ENCODE measurements around the gene ING3. TPM values are rescaled to one million over a fixed set of nuclear protein-coding genes. Genes with fewer than 3 reads are reported as not detected.
A peak's percentile ranks its signal among the peaks of the same experiment; 100 is the strongest.

The ING3 gene
- total and polyA plus RNA-seq, 9 of the 15 experiments (the other 6 are each of a cell fraction or from before 2014, with no cell fraction given), result 22.8 to 233 (median 50.4) TPM

GRCh38 chr7:120994512-120995410 is 44.2 kb downstream of the ING3 start:
- no peak for FAIRE-seq
- no TSS peak for BruUV-seq (replicated peaks)
- POLR2A ChIA-PET, result interaction anchor here (0.6 to 2.4 kb wide), 6 partner anchors 15 to 87 kb away, joined by 3 to 12 read pairs (median 4); no protein-coding TSS in a partner anchor
- TF ChIP-seq NBN (IDR thresholded peaks at IDR 0.05; ENCODE audit: low read depth) (peak; percentile 65), ZFPM2 (CRISPR knock-in tag; IDR thresholded peaks at IDR 0.05) (no peak), LEF1 (IDR thresholded peaks at IDR 0.05) (0 out of 2 replicates have a peak, but pooled peaks have one; percentile 13), CTCF (IDR thresholded peaks at IDR 0.05 in 2 of 3, conservative IDR thresholded peaks at IDR 0.05 in 1 of 3; ENCODE audit: insufficient read depth in 2 of 3, low read depth in 1 of 3, low read length in 3 of 3) (0 out of 6 replicates have a peak, but pooled peaks of 1 of the 3 experiments have one; percentile 0), KLF13 (tag; IDR thresholded peaks at IDR 0.05; ENCODE audit: borderline replicate concordance, low read depth) (no peak), MTA2 (IDR thresholded peaks at IDR 0.05; ENCODE audit: low read depth) (peak; percentile 49; the same call in 1 of the 2 replicates), SMAD1 (IDR thresholded peaks at IDR 0.05; ENCODE audit: low read depth, low read length, partially characterized antibody) (no peak), ZSCAN32 (CRISPR knock-in tag; IDR thresholded peaks at IDR 0.05) (peak; percentile 39; the same call in 1 of the 2 replicates), POLR2G (IDR thresholded peaks at IDR 0.05; ENCODE audit: low read depth, low read length) (0 out of 2 replicates have a peak, but pooled peaks have one; percentile 34), HMGN3 (IDR thresholded peaks at IDR 0.05; ENCODE audit: borderline replicate concordance, extremely low read depth, insufficient read length, low read depth, low read length) (no peak), BRD9 (IDR thresholded peaks at IDR 0.05; ENCODE audit: low read depth, partially characterized antibody) (peak; percentile 64), TCF3 (CRISPR knock-in tag; IDR thresholded peaks at IDR 0.05) (peak; percentile 21; the same call in 1 of the 2 replicates), HES1 (IDR thresholded peaks at IDR 0.05; ENCODE audit: low read depth) (peak; percentile 15; the same call in 1 of the 2 replicates), MCM7 (IDR thresholded peaks at IDR 0.05) (peak in 1 of 2 experiments; percentile 87; a peak in 1 of 4 replicates), HDGF (IDR thresholded peaks at IDR 0.05) (0 out of 2 replicates have a peak, but pooled peaks have one; percentile 55), FOXP1 (CRISPR knock-in tag; IDR thresholded peaks at IDR 0.05) (no peak), EHMT2 (IDR thresholded peaks at IDR 0.05) (peak; percentile 37; the same call in 1 of the 2 replicates)

More at GRCh38 chr7:120994512-120995410, 44.2 kb downstream of the ING3 start:
- CTCF ChIA-PET (ENCODE audit: low intra/inter-chr PET ratio), result interaction anchor here (1.2 to 8.5 kb wide), 3 partner anchors 13 to 86 kb away, joined by 3 to 129 read pairs (median 3); no protein-coding TSS in a partner anchor
- peaks cover 100% of the 10 kb centered on the region for H3K79me2 ChIP-seq (ENCODE audit: control insufficient read depth, insufficient read depth, low read length)
- no peaks in the 10 kb centered on the region for H4K20me1 ChIP-seq (replicated peaks; ENCODE audit: control insufficient read depth, insufficient read depth, low read length)
- H2AFZ ChIP-seq (ENCODE audit: low read depth, low read length), result no peak overlapping the region
- H3K9me3 ChIP-seq (replicated peaks; ENCODE audit: control insufficient read depth, insufficient read depth, low read depth, low read length), result no peaks in the 10 kb centered on the region
- intact Hi-C loops (cut with micrococcal nuclease) (loop anchor here (1.0 to 5.0 kb wide), 4 partner anchors 44 to 1087 kb away; no protein-coding TSS in a partner anchor), in situ Hi-C loops (cut with MboI) (loop anchor here (5.0 kb wide), 1 partner anchor 83 kb away; no protein-coding TSS in a partner anchor)
- H3K4me3 ChIP-seq, result peak overlapping the region; percentile 63
- H3K9me1 ChIP-seq (ENCODE audit: control insufficient read depth, insufficient read depth, low read length), result no peaks in the 10 kb centered on the region
- no peak for DNase-seq (ENCODE audit: extremely low read depth in 1 of 4, low spot score in 3 of 4)
- 5% methylated on average over 5 of the region's 5 CpGs for WGBS (ENCODE audit: insufficient coverage, low coverage, missing lambda C conversion rate)
- ATAC-seq, result peak; percentile 3
- H3K9ac ChIP-seq (ENCODE audit: insufficient read depth in 1 of 2, low read depth in 2 of 2, low read length in 2 of 2), result peak overlapping the region in 1 of 2 experiments; percentile 87; a peak in 3 of 4 replicates
- H3K4me2 ChIP-seq (ENCODE audit: insufficient read depth, low read length), result peak overlapping the region; percentile 89
- no peaks in the 10 kb centered on the region for H3K27me3 ChIP-seq (ENCODE audit: control insufficient read depth in 2 of 2, insufficient read depth in 2 of 2, low read length in 2 of 2)
- peak overlapping the region; percentile 78 for H3K27ac ChIP-seq (ENCODE audit: extremely low read depth, low read depth, low read length)
- peaks cover 10 to 31% of the 10 kb centered on the region in 2 experiments for H3K4me1 ChIP-seq (replicated peaks in 1 of 2; ENCODE audit: control insufficient read depth in 2 of 2, insufficient read depth in 2 of 2, low read length in 2 of 2)
- peaks cover 82% of the 10 kb centered on the region for H3K36me3 ChIP-seq (ENCODE audit: control insufficient read depth, insufficient read depth, low read length)
